Activated CD8-positive, alpha-beta T cell treated with anti-CD3 and anti-CD28 coated beads for 36 hours (primary cell): Measurements from ENCODE around the gene DENND5B. TPM values are rescaled to one million over a fixed set of nuclear protein-coding genes. Genes with fewer than 3 reads are reported as not detected.

ENCODE experiments used
- ATAC-seq: fragments of 200-7000 bp; cut with Tn5 transposase; one replicate; pipeline ENCODE4 v1.10.0; 2021; ENCODE audit warnings: mild to moderate bottlenecking, moderate library complexity
- CTCF ChIA-PET: fragments of 350-600 bp; sonication (Branson Sonifier 250); formaldehyde crosslinking; loops from one replicate; lab custom pipeline; 2021; ENCODE audit warnings: antibody characterized with exemption; lab: Charles Lee
- POLR2A ChIA-PET: fragments of 350-600 bp; sonication (Branson Sonifier 250); formaldehyde crosslinking; loops from one replicate; lab custom pipeline; 2021; ENCODE audit warnings: antibody characterized with exemption; lab: Charles Lee
- DNase-seq: peaks from one replicate; pipeline ENCODE4 v3.0.0-alpha.2; 2020
- H3K27ac Mint-ChIP-seq: one replicate; pipeline ENCODE4 v1.8.0; 2021; ENCODE audit warnings: mild to moderate bottlenecking, mixed read lengths
- H3K27me3 Mint-ChIP-seq: one replicate; pipeline ENCODE4 v1.8.0; 2021; ENCODE audit warnings: mixed read lengths
- H3K36me3 Mint-ChIP-seq: one replicate; pipeline ENCODE4 v1.8.0; 2021; ENCODE audit warnings: low read depth, mixed read lengths
- H3K4me1 Mint-ChIP-seq: one replicate; pipeline ENCODE4 v1.8.0; 2021; ENCODE audit warnings: low read depth, mixed read lengths
- H3K4me3 Mint-ChIP-seq: one replicate; pipeline ENCODE4 v1.8.0; 2021; ENCODE audit warnings: mild to moderate bottlenecking, moderate library complexity, mixed read lengths
- H3K9me3 Mint-ChIP-seq: one replicate; pipeline ENCODE4 v1.8.0; 2021; ENCODE audit warnings: mixed read lengths
- CTCF ChIP-seq: fragments of 200-600 bp; IDR thresholded peaks from one replicate; pipeline ENCODE4 v1.8.0; 2022; ENCODE audit warnings: antibody characterized with exemption, mild to moderate bottlenecking
- intact Hi-C: fragments of 100-400 bp; cut with micrococcal nuclease; formaldehyde crosslinking; loops from one replicate; pipeline ENCODE4 v1.10.0; 2022
- total RNA-seq, 2 experiments: library from RNA; stranded (reverse); gene quantifications; one replicate each; pipeline ENCODE4 v1.2.3, GENCODE V29; 2021

Gene DENND5B
- total RNA-seq, 2 experiments from 2014 or later = 0.31 to 0.43 TPM

- ChIA-PET POLR2A (no interaction called here), CTCF (no interaction called here)
- intact Hi-C loops = no loop called here
- H3K36me3 Mint-ChIP-seq = no peaks in the 10 kb centered on the region
- no peak overlapping the region for H3K27ac Mint-ChIP-seq
- DNase-seq (no peak), ATAC-seq (no peak)
- H3K4me3 Mint-ChIP-seq = no peak overlapping the region
- no peaks in the 10 kb centered on the region for H3K9me3 Mint-ChIP-seq
- TF ChIP-seq CTCF = no peak
- peaks cover 2% of the 10 kb centered on the region for H3K27me3 Mint-ChIP-seq
- H3K4me1 Mint-ChIP-seq = no peaks in the 10 kb centered on the region
Measured at GRCh38 chr12:31465002-31465401, 125.9 kb downstream of the DENND5B start.

GRCh38 chr12:31460024-31460423, 130.9 kb downstream of the DENND5B start:
- Mint-ChIP-seq H3K4me1 (no peaks in the 10 kb centered on the region), H3K4me3 (no peak overlapping the region), H3K9me3 (no peaks in the 10 kb centered on the region), H3K27ac (no peak overlapping the region), H3K36me3 (no peaks in the 10 kb centered on the region), H3K27me3 (no peaks in the 10 kb centered on the region)
- intact Hi-C loops = no loop called here
- ATAC-seq = no peak
- DNase-seq = no peak
- ChIA-PET POLR2A (no interaction called here), CTCF (no interaction called here)
- TF ChIP-seq CTCF = no peak

GRCh38 chr12:31456562-31456961, 134.4 kb downstream of the DENND5B start:
- H3K9me3 Mint-ChIP-seq = no peaks in the 10 kb centered on the region
- no peaks in the 10 kb centered on the region for H3K4me1 Mint-ChIP-seq
- no peak overlapping the region for H3K27ac Mint-ChIP-seq
- no peaks in the 10 kb centered on the region for H3K36me3 Mint-ChIP-seq
- intact Hi-C loops = no loop called here
- no peak for TF ChIP-seq CTCF
- H3K27me3 Mint-ChIP-seq = no peaks in the 10 kb centered on the region
- ChIA-PET POLR2A (no interaction called here), CTCF (no interaction called here)
- no peak for DNase-seq
- H3K4me3 Mint-ChIP-seq = no peak overlapping the region
- ATAC-seq = no peak

GRCh38 chr12:31444736-31445135, 146.2 kb downstream of the DENND5B start:
- TF ChIP-seq CTCF = no peak
- no peak for DNase-seq
- POLR2A ChIA-PET = no interaction called here
- Mint-ChIP-seq H3K4me3 (no peak overlapping the region), H3K36me3 (no peaks in the 10 kb centered on the region), H3K4me1 (no peaks in the 10 kb centered on the region), H3K27me3 (no peaks in the 10 kb centered on the region), H3K9me3 (no peaks in the 10 kb centered on the region), H3K27ac (no peak overlapping the region)
- ATAC-seq = no peak
- CTCF ChIA-PET = no interaction called here
- intact Hi-C loops = no loop called here

- no peak for ATAC-seq
- no peak for DNase-seq
- ChIA-PET CTCF (no interaction called here), POLR2A (no interaction called here)
- TF ChIP-seq CTCF = no peak
- Mint-ChIP-seq H3K9me3 (no peaks in the 10 kb centered on the region), H3K4me3 (no peak overlapping the region), H3K27ac (no peak overlapping the region), H3K4me1 (no peaks in the 10 kb centered on the region), H3K27me3 (no peaks in the 10 kb centered on the region), H3K36me3 (no peaks in the 10 kb centered on the region)
- intact Hi-C loops = no loop called here
Measured at GRCh38 chr12:31440586-31440985, 150.3 kb downstream of the DENND5B start.
